GM12873 (cell line): Measurements from ENCODE around the gene NOTCH1.

ENCODE experiments used
- CTCF ChIP-seq: IDR thresholded peaks from 2 replicates; pipeline ENCODE4 v1.5.1; 2012; ENCODE audit warnings: low read depth, mild to moderate bottlenecking, moderate library complexity, low read length, control low read depth; ENCODE audit not compliant: insufficient read depth; ENCODE audit errors: missing control alignments

The NOTCH1 gene

GRCh38 chr9:136569526-136570148 is 23.8 kb upstream of the NOTCH1 start:
- no peak for TF ChIP-seq CTCF

GRCh38 chr9:136568288-136569081 is 22.6 kb upstream of the NOTCH1 start:
- TF ChIP-seq CTCF, result no peak

- no peak for TF ChIP-seq CTCF
Measured at GRCh38 chr9:136567651-136568287, 21.9 kb upstream of the NOTCH1 start.

GRCh38 chr9:136566901-136567300 is 21.1 kb upstream of the NOTCH1 start:
- TF ChIP-seq CTCF, result no peak

GRCh38 chr9:136566553-136566895 is 20.7 kb upstream of the NOTCH1 start:
- TF ChIP-seq CTCF, result no peak

GRCh38 chr9:136565715-136566552 is 20.1 kb upstream of the NOTCH1 start:
- TF ChIP-seq CTCF, result no peak
